Measurements from ENCODE around the gene SCD5.

GRCh38 chr4:82802911-82803310, 4.3 kb upstream of the SCD5 start:
- TF ChIP-seq POLR2A (IDR thresholded peaks at IDR 0.05) (no peak), CTCF (IDR thresholded peaks at IDR 0.05) (no peak)

All from right lobe of liver (tissue), 4 donors.